HS-5 (cell line): Measurements from ENCODE around the gene GREB1.

ENCODE experiments used
- DNase-seq: peaks from one replicate; pipeline ENCODE4 v3.0.0-alpha.2; 2012; ENCODE audit warnings: low read depth

GREB1 gene

GRCh38 chr2:11508279-11508678, 25.6 kb upstream of the GREB1 start:
- DNase-seq, result no peak

GRCh38 chr2:11509657-11510360, 24.0 kb upstream of the GREB1 start:
- DNase-seq, result no peak

- no peak for DNase-seq
These were observed 21.4 kb upstream of the GREB1 start for GRCh38 chr2:11512431-11512830.

GRCh38 chr2:11513319-11513718, 20.5 kb upstream of the GREB1 start:
- DNase-seq, result no peak

- DNase-seq, result no peak
These were observed 19.6 kb upstream of the GREB1 start for GRCh38 chr2:11514081-11514730.

GRCh38 chr2:11514904-11515303, 18.9 kb upstream of the GREB1 start:
- no peak for DNase-seq

GRCh38 chr2:11515490-11515981, 18.3 kb upstream of the GREB1 start:
- no peak for DNase-seq

- DNase-seq, result no peak
These were observed 16.7 kb upstream of the GREB1 start for GRCh38 chr2:11516984-11517648.

- no peak for DNase-seq
These were observed 15.9 kb upstream of the GREB1 start for GRCh38 chr2:11517906-11518305.

GRCh38 chr2:11520092-11520693, 13.7 kb upstream of the GREB1 start:
- no peak for DNase-seq

- DNase-seq, result no peak
These were observed 12.1 kb upstream of the GREB1 start for GRCh38 chr2:11521775-11522174.

- DNase-seq, result no peak
These were observed 9.4 kb upstream of the GREB1 start for GRCh38 chr2:11524470-11524869.

- DNase-seq, result no peak
These were observed 8.1 kb upstream of the GREB1 start for GRCh38 chr2:11525762-11526161.

GRCh38 chr2:11527001-11527400, 6.8 kb upstream of the GREB1 start:
- DNase-seq, result no peak

- DNase-seq, result no peak
These were observed 5.6 kb upstream of the GREB1 start for GRCh38 chr2:11528228-11528627.

GRCh38 chr2:11530864-11531465, 2.9 kb upstream of the GREB1 start:
- DNase-seq, result no peak

- DNase-seq, result no peak
These were observed 1.3 kb upstream of the GREB1 start for GRCh38 chr2:11532416-11533055.

GRCh38 chr2:11534071-11534745, 363 bp downstream of the GREB1 start:
- no peak for DNase-seq

GRCh38 chr2:11534746-11535484, 1.1 kb downstream of the GREB1 start:
- DNase-seq, result no peak

- no peak for DNase-seq
These were observed 2.1 kb downstream of the GREB1 start for GRCh38 chr2:11535899-11536344.
